C4-2B (cell line): ENCODE data around the gene SLC8A2.

Experiments used
- H3K27ac ChIP-seq: fragments of 450-650 bp; 2 replicates; pipeline ENCODE4 v1.5.1; 2017
- CTCF ChIP-seq: fragments of 450-650 bp; conservative IDR thresholded peaks from 2 replicates; pipeline ENCODE4 v1.5.1; 2017; ENCODE audit warnings: mild to moderate bottlenecking
- ZFX ChIP-seq: fragments of 450-650 bp; IDR thresholded peaks from 2 replicates; pipeline ENCODE4 v1.6.1; 2017

The SLC8A2 gene

DNA sequence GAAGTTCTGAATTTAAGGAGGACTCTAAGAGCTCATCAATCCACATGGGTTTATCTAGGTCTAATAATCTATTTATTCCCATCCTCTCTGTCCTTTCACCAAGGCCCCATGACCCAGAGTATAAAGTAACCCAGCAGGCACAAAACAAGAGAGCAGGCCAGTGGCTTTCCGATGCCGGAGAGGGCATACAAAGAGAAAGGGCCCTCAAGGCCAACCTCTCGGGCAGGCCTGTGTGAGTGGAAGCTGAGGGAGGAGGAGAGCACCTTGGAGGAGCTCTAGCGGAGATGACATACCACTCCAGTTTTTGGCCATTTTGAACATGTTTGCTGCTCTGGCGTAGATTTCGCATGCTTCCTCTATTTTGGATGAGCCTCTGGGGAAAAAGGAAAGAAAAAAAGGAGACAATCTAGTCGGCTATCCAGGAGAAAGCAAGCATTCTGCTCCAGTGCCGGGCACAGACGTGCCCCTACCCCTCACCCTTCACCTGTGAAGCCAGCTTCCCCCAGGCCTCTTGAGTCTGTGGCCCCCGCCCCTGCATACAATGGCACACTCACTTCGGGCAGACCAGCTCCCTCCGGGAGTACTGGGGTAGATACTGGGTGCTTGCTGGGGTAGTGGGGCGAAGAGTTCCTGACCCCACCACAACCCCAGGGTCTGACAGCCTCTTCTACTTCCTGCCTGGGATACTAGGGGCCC is 31.6 kb upstream of the SLC8A2 start:
- TF ChIP-seq ZFX, result no peak
- no peak for TF ChIP-seq CTCF
- no peak overlapping the region for H3K27ac ChIP-seq

DNA sequence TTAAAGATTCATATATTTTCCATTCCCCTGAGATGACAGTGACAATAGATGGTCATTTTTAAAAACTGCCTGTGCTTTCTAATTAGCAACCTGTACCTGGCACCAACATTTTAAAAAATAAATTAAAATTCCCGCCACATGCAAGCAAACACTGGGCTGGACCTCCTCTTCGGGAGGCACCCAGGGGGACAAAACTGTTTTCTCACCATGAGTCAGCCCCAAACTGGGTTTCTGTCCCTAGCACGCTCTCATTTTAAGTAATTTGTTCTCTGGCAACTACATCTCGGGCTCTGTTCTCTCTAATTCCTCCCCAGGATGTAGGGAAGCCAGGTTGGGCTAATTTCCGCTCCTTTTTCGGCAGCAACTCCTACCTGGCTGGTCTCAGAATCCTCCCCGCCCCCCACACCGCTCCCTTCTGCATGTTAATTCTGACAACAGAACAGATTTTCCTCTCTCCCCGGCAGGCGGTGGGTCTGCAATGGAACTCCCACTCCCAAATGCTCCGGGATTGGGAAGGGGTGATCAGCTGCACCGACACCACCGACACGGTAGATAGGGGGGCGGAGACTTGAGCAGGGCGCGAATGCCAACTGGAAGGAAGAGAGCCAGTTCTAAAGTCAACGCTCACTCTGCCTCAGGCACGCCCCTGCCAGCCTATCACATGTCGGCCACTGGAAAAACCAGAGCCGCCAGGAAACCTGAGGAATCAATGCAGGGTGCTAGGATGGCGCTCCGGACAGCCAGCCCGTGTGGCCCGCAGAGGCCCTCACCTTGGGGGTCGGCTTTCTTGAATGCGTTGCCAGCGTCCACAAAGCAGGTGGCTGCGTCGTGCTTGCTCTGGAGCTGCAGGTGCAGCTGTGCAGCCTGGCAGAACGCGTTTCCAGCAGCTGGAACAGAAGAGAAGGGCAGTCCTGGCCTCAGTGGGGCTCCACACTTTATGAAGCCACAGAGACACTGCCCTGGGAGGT is 28.5 kb upstream of the SLC8A2 start:
- TF ChIP-seq ZFX (no peak), CTCF (no peak)
- no peak overlapping the region for H3K27ac ChIP-seq

DNA sequence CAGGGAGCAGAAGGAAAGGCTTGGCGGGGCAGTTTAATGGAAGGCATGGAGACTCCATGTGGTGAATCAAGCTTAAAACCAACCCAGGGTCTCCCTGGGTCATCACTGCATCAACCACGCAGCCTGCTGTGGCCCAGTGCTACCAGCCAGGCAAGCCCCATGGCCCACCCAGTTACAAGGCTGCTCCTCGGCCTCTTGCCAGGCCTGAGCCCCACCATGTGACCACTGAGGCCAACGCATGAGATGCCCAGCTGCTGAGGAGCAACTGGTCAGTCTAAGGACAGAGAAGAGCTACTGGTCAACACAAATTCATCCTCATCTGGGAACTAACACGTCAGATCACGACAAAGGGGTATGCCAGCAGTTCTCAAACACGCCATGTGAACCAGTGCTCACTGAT is 27.7 kb upstream of the SLC8A2 start:
- TF ChIP-seq ZFX, result no peak
- TF ChIP-seq CTCF, result no peak
- no peak overlapping the region for H3K27ac ChIP-seq

- H3K27ac ChIP-seq, result no peak overlapping the region
- no peak for TF ChIP-seq CTCF
- TF ChIP-seq ZFX, result no peak
These were observed 26.9 kb upstream of the SLC8A2 start for GRCh38 chr19:47498561-47498960.

- H3K27ac ChIP-seq, result no peak overlapping the region
- TF ChIP-seq ZFX (no peak), CTCF (no peak)
These were observed 26.3 kb upstream of the SLC8A2 start for GRCh38 chr19:47497821-47498520.

DNA sequence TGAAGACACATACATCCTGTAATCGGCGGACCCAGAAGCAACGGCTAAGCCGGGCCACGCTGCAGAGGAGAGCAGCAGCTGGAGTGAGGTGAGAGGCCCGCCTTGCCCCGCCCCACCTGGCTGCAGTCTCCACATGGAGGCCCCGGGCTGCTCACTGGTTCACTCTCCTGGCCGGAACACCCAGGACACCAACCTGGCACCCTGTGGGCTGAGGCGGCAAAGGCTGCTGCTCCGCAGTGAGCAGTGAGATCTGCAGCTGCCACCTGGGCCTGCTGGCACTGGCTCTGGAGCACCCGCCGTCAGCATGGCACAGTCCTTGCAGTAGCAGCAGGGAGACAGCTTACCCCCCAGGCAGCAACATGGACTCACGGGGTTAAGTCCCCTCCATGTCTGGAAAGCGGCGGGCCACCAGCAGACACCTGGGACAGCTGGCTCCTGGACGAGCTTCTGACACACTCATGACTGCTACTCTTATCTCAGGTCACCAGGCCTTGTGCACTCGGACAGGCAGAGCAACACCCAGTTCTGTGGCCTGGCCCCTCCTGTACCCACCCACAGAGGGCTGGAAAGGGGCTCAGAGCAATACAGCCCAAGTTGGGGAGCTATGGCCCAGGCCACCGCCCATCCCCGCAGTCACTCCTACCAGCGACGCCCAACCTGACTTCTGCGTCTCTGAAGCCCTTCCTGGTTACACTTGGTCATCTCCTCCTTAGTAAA is 25.5 kb upstream of the SLC8A2 start:
- H3K27ac ChIP-seq, result no peak overlapping the region
- TF ChIP-seq CTCF (no peak), ZFX (no peak)
